AG10803 (cell line): ENCODE results near the gene MTARC2.
"Not testable (repeated sequence)": the region's sequence is repeated elsewhere in the genome, so short reads cannot be mapped to it uniquely, and the experiment has no call there.

Source experiments
- DNase-seq: peaks from one replicate; pipeline ENCODE4 v3.0.0; 2010; ENCODE audit warnings: low read depth
- H3K4me3 ChIP-seq: 2 replicates; pipeline ENCODE4 v1.5.1; 2011; ENCODE audit warnings: mild to moderate bottlenecking, low read length, control low read depth
- TF ChIP-seq, protein P1 (sequence below): conservative IDR thresholded peaks from 2 replicates; pipeline ENCODE4 v1.5.1; 2011; ENCODE audit warnings: mild to moderate bottlenecking, low read length, control low read depth, inconsistent platforms

The MTARC2 gene

DNA sequence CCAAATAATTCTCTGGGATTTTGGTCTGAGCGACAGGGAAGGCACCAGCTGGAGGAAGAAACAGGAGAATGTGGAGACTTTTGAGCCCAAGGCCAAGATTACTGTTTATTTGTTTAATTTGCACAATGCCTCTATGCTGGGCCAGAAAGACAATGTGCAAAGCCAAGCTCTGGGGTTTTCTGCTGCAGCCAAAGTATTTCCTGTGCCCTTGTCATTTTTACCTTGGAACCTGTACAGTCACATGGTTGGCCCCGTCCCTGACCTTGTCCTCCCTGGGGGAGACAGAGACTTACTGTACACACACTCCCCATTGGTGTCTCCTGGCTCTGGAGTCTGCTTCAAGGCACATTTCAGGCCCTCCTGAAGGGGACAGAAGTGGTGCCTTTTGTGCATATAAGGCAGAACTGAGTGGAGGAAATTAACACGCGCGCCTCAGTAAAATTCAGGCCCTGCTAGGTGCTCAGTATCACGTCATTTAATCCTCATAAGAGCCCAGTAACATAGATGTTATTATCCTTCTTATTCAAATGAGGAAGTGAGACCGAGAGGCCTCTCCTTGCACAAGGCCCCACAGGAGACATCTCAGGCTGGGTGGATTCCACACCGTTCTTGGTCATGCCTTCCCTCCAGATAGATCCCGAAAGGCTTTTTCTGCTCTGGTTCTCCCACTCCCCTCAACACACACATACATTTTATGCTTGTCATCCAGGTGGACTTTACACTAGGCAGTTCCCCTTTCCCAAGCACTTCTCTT lies 36.9 kb upstream of the MTARC2 start:
- TF ChIP-seq, protein P1, sequence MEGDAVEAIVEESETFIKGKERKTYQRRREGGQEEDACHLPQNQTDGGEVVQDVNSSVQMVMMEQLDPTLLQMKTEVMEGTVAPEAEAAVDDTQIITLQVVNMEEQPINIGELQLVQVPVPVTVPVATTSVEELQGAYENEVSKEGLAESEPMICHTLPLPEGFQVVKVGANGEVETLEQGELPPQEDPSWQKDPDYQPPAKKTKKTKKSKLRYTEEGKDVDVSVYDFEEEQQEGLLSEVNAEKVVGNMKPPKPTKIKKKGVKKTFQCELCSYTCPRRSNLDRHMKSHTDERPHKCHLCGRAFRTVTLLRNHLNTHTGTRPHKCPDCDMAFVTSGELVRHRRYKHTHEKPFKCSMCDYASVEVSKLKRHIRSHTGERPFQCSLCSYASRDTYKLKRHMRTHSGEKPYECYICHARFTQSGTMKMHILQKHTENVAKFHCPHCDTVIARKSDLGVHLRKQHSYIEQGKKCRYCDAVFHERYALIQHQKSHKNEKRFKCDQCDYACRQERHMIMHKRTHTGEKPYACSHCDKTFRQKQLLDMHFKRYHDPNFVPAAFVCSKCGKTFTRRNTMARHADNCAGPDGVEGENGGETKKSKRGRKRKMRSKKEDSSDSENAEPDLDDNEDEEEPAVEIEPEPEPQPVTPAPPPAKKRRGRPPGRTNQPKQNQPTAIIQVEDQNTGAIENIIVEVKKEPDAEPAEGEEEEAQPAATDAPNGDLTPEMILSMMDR = no peak
- no peak for DNase-seq
- no peak overlapping the region for H3K4me3 ChIP-seq

DNA sequence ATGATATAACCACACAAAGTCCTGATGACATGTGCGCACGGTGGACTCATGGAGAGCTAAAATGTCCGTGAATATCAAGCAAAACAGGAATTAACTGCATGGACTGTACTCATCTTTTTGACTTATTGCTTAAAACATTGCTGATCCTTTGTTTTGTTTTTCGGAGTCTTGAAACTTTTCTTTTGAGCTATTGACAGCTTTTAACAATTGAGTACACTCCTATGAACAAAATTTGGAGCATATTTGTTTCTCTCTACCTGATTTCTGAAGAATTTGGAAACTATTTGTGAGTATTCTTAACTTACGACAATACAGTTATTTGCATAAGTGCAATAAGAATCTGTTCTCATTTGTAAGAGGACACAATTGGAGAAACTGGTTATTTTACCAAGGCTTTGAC lies 32.1 kb upstream of the MTARC2 start:
- DNase-seq, H3K4me3 ChIP-seq: not testable (repeated sequence)

DNA sequence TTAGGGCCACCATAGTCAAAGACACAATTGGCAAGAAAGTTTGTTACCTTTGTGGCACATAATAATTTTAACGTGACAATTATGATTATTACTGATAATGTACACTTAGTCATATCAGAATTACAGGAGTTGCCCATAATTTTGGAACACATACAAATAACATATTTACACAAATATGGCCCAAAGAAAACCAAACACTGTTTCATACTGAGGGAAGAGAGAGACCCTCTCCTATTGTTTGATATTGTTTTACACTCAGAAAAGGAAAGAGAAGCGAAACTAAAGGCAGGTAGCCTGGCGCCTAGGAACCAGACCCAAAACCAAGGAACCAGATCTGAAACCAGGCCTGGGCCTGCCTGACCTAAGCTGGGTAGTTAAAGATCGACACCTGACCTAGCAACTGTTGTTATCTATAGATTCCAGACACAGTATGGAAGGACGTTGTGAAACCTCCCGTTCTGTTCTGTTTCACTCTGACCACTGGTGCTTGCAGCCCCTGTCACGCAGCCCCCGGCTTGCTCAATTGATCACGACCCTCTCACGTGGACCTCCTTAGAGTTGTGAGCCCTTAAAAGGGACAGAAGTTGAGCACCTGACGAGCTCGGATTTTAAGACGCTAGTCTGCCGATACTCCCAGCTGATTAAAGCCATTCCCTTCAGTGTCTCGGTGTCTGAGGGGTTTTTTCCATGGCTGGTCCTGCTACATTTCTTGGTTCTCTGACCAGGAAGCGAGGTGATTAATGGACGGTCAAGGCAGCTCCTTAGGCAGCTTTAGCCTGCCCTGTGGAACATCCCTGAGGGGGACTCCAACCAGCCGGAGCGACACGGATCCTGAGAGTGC lies 30.1 kb upstream of the MTARC2 start:
- TF ChIP-seq, protein P1 = no peak
- DNase-seq = no peak
- no peak overlapping the region for H3K4me3 ChIP-seq

DNA sequence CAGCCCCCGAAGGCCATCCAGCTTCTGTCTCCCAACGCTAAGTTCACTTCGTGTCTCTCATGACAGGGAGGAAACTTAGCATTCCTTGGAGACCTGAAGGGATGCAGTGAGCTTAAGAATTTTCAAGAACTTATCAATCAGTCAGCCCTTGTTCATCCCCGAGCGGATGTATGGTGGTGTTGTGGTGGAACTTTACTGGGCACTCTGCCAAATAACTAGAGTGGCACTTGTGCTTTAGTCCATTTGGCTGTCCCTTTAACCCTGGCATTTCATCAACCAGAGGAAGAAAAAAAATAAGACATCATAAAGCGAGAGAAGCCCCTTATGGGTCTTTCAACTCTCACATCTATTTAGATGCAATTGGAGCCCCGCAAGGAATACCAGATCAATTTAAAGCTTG lies 26.9 kb upstream of the MTARC2 start:
- DNase-seq, H3K4me3 ChIP-seq: not testable (repeated sequence)

DNA sequence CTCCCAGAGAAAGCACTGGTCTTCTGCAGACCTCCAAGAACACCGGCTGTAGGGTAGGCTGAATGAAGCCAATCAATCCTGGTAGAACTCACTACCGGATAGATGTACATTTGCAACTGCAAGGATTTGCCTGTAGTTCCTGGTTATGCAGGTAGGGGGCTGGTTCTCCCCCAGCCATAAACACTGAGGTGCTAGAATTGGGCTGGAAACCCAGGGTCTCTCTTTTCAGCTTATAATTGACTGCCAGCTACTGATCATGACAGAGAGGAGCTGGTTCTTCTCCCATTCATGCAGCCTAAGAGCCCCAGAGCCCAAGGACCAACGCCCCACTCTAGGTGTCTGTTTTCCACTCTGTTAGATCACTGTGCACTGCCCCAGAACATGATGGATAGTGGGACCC lies 21.5 kb upstream of the MTARC2 start:
- no peak overlapping the region for H3K4me3 ChIP-seq
- no peak for DNase-seq
- TF ChIP-seq, protein P1 = peak; percentile 29; the same call in 1 of the 2 replicates

DNA sequence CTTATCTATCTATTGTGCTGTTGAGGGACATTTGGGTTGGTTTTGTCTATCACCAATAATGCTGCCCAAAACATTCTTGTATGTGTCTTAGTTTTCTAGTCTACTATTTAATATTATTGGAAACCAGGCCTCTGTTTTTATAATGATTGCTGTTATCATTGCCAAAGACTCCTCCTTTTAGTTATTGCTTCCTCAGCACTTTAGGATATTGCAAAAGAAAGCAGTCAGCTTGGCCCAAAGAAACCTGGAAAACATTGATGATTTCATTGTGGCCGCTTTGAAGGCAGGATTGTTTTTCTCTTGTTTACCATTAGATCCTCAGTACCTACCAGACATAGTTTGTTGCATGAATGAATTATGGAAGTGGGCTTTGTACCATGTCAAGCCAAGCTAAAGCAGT lies 20.6 kb upstream of the MTARC2 start:
- TF ChIP-seq, protein P1 = no peak
- no peak for DNase-seq
- H3K4me3 ChIP-seq = no peak overlapping the region

DNA sequence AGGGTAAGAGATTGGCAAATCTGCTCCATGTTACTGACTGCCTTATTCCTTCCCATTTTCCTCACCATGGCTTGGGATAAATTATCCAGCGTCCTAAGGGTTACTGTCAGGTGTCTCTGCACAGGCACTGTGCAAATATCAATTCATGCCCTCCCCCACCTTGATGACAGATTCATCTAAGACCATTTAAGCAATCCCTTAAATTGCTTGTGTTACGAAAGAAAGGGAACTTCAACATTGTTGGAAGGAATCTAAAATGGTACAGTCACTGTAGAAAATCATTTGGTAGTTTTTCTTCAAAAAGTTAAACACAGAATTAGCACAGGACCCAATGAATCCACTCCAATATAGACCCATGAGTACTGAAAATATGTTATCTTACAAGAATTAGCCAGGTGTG lies 17.6 kb upstream of the MTARC2 start:
- TF ChIP-seq, protein P1 = no peak
- H3K4me3 ChIP-seq = no peak overlapping the region
- no peak for DNase-seq

DNA sequence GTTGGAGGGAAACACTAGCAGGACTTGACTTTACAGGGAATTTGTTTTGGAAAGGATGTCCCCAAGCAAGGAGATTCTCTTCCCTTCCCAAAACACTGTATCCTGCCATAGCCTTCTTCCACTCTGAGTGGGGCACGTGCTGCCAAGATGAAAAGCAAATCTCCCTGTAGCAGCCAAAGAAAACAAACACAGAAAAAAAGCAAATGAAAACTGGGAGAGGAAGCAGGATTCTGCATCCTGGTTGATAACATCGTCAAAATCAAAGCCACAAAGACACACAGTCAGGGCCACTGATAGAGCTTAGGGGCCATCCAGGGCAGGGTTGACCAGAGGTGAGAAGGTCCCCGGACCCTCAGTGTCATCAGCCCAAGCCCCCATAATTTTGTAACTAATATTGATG lies 16.0 kb upstream of the MTARC2 start:
- DNase-seq = no peak
- no peak overlapping the region for H3K4me3 ChIP-seq
- TF ChIP-seq, protein P1 = no peak
